NCI-H446 (cell line): ENCODE results near the gene HIBADH.

ENCODE experiments used
- DNase-seq, 2 experiments: peaks; one replicate each; lab custom pipeline; 2025; lab: John Stamatoyannopoulos, UW

The HIBADH gene

GRCh38 chr7:27662490-27663205, at the start of gene HIBADH:
Gene HIBADH, minus strand, starts transcription at chr7:27662883. Its CDS starts 95 bp downstream, at chr7:27662788.
- DNase-seq, result peak; percentile 95 to 99

DNA sequence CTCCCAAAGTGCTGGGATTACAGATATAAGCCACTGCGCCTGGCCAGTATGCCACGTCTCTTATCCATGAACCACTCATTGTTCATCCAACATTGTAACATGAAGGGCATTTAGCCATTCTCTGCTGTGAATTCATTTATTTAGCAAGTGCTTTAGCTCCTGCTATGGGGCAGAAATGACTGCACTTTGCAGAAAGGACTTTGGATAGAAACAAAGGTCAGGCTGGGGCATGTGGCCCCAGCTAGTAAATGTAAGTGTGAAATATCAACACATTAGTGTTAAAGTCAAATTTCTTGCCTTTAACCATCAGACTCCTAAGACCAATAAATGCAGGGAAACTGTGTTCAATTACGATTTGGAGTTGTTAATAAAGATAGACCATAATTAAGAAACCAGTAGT, 49.5 kb upstream of the HIBADH start:
- no peak for DNase-seq

DNA sequence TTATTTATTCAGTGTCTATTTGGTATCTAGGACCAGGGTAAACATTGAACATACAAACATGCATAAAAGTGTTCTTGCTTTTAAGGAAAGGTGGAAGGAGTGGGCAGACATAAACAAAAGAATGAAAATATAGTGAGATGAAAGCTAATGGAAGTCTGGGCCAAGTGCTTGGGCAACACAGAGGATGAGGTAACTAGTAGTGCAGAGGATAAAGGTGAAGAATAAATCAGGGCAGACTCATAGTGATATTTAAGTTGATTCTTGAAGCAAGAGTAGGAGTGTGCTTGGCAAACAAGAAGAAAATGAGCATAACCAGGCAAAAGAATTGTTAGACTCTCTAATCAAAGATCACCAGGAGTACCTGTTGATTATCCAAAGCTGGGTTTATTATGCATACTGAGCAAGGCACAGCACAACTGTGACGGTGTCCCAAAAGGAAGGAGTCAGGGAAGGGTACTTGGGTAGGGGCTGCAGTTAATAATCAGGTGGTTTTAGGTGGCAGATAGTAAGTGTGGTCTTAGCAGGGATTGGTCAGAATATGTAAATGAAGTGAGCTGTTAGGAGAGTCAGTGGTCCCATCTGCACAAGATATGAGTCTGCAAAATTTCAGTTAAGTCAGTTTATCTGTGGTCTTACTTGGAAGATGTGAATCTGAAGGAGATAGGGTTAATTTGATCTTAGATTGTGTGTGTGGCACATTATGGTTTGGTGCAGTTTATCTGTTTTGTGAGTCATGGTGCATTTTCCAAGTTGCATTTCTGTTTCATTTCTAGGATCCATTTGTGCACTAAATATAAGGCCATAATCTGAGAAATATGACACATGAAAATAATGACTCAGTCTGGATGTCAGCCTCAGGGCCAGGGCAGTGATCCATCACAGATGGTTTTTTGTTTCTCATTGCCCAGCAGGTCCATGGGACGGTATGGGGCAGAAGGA, 46.7 kb upstream of the HIBADH start:
- DNase-seq, result no peak

DNA sequence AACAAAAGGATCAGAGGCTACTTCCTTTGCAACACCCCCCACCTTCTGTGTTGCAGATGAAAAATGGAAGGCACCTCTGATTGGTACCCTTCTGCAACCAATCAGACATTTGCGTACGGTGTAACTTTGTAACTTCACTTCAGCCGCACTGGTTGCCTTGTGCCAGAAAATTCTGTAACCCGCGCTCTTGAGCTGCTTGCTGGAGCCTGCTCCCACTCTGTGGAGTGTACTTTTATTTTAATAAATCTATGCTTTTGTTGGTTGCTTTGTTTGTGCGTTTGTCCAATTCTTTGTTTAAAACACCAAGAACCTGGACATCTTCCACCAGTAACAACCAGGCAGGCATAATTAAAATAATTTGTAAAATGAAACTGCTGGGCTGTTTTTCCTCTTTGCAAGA, 45.8 kb upstream of the HIBADH start:
- no peak for DNase-seq

DNA sequence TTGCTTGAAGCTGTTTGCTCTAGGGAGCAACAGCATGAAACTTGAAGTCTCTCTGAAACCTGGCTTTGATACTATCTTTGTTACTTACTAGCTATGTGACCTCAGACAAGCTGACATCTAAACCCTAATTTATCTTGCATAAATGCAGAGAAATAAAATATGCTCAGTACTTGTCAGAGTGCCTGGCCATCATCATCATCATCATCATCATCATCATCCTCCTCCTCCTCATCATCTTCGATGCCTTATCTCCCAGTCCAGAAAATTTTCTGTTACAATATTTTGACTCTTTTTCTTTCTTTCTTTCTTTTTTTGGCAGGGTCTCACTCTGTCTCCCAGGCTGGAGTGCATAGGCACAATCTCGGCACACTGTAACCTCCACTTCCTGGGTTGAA, 42.5 kb upstream of the HIBADH start:
- no peak for DNase-seq

GRCh38 chr7:27704422-27705199, 41.9 kb upstream of the HIBADH start:
- no peak for DNase-seq

- DNase-seq, result no peak
Observed at GRCh38 chr7:27703181-27703580, 40.5 kb upstream of the HIBADH start.

DNA sequence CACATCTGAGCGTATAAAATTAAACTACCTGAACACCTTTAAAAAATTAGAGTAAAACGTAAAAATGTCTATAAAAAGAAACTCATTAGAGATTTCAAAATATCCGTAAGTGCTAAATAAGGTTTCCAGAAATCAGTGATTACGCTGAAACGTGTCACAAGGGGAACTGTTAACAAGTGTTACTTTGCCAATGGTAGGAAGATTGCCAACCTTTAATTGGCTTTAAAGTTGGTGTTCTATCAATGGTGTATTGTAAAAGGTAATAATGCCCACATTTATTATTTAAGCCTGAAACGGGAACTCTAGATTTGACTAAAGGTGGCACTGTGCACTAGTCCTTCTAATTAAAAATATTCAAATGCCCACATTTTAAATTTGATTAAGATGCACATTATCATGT, 37.8 kb upstream of the HIBADH start:
- DNase-seq, result no peak

DNA sequence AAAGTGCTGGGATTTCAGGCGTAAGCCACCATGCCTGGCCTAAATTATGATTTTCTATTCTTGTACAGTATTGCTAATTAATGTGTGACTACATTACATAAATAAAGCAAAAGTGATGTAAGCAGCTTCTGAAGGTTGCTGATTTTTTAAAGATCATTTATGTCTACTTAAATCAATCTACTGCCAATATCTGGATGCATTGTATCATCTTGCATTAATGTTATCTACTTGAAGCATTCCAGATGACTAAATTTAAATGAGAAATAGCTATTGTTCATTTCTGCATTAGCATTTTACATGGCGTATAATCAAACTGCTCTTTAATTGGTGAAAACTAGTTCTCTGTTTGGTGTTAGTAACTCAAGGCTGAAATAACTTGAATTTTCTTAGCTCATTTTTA, 37.1 kb upstream of the HIBADH start:
- no peak for DNase-seq

DNA sequence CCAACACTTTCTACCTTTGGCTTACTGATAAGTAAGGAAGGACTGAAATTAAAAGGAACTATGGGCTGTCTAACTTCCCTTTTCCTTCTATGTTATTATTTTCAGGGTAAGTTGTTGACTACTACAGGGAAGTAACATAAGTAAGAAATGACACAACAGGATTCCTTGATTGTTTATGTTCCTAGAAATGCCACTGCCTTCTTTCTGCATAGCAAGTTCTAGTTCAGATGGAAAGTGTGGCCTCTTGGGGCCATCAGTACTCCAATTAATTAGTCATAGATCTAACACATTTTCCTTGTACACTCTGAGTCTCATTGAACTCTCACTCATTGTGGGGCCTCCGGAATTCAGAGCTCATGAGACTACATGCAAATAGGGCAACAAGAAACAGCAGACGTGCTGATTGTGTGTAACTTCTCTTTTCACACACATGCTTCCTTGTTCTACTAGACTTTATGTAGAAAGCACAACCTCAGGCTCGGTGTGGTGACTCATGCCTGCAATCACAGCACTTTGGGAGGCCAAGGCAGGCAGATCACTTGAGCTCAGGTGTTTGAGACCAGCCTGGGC, 35.3 kb upstream of the HIBADH start:
- DNase-seq, result no peak

- no peak for DNase-seq
Observed at GRCh38 chr7:27695096-27695495, 32.4 kb upstream of the HIBADH start.

DNA sequence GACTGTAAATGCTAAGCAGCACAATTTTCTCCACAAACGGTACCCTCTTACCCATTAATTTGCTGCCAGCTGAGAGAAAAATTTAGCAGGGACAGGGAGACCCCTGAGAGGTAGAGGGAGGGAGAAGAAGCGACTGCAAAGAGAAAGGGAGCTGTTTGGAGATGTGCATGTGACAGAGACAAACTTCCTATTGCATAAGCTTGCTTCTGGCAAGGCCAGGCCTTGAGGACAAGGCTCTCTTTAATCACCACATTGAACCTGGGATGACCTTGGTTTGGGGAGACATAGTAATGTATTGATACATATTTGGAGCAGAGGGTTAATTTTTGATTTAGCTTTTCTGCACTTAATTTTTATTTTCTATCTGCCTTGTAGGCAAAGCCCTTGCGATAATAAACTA, 31.1 kb upstream of the HIBADH start:
- no peak for DNase-seq

DNA sequence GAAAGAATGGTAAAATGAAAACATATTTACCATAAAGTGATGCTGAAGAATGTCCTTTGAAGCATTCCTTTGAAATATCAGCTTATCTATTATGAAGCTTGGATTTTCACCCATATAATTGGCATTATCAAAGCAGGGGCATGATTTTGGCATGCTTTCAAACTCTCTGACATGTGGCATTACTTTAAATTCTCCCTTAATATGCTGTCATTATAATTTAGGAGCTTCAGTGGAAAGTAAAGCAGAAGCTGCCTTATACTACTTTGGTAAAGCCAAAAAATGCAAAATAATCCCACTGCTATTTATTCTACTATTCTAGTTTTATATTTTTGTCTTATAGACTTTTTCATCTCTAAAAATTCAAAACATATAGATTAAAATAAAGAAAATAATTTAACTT, 28.0 kb upstream of the HIBADH start:
- no peak for DNase-seq

GRCh38 chr7:27689591-27690164, 27.0 kb upstream of the HIBADH start:
- DNase-seq, result no peak

DNA sequence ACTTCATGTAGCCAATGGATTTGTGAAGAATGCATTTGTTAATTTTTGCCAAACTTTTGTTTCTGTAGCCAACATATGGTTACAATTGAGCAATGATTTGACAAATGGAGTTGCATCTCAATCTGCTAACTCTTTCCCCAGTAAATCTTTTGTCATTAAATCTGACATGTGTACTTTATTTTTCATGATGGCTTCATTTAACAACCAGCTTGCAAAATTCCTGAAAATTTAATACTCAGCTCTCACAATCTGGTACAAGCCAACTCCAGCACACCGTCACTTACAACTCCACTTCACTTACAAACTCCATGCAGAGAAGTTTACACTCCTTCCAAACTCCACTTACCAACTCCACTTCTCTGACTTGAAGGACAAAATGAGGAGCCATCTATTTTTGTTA, 26.5 kb upstream of the HIBADH start:
- DNase-seq, result no peak

GRCh38 chr7:27688646-27689045, 26.0 kb upstream of the HIBADH start:
- no peak for DNase-seq

DNA sequence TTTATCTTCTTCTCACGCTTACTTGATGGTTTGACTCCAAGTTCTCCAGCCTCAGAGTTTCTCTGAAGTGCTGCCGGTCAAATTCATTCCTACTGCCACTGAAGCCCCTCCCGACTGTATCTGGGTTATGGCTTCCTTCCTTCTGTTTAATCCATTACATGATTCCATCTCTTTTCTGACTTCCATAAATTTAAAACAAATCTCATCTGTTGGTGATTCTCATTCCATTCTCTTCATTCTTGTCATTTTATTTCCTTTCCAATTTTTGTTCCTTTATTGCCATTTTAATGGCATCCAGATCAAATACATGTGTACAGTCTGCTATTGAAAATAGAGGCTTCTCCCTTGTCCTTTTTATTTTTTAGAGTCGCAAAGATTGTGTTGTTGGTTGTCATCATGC, 25.4 kb upstream of the HIBADH start:
- DNase-seq, result no peak

DNA sequence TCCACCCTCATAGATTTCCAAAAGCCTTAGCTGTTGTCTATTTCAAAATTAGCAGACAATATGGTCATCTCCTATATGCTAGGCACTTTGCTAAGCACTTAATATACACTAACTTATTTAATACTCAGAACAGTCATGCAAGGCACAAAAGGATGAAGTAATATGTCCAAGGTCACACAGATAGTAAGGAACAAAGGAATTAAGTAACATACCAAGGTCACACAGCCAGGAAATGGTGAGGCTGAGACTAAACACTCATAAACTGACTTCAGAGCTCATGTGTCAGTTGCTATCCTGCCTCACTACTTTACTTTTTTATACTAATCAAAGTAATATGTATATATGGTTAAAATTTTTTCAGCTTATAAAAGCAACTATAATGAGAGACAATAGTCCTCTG, 23.6 kb upstream of the HIBADH start:
- DNase-seq, result no peak

- DNase-seq, result no peak
Observed at GRCh38 chr7:27685893-27686292, 23.2 kb upstream of the HIBADH start.

DNA sequence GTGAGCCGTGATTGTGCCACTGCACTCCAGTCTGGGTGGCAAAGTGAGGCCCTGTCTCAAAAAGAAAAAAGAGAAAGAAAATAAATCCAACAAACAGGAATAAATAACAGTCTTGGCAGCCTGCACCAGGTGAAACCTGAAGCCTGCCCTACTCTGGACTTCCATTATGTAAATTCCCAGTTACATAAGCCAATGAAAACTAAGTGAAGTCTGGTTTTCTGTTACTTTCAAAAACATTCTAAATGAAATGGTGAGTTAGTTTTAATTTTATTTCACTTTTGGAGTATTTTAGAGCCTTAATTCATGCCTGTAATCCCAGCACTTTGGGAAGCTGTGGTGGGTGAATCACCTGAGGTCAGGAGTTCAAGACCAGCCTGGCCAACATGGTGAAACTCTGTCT, 22.5 kb upstream of the HIBADH start:
- no peak for DNase-seq

GRCh38 chr7:27684491-27684890, 21.8 kb upstream of the HIBADH start:
- DNase-seq, result no peak

DNA sequence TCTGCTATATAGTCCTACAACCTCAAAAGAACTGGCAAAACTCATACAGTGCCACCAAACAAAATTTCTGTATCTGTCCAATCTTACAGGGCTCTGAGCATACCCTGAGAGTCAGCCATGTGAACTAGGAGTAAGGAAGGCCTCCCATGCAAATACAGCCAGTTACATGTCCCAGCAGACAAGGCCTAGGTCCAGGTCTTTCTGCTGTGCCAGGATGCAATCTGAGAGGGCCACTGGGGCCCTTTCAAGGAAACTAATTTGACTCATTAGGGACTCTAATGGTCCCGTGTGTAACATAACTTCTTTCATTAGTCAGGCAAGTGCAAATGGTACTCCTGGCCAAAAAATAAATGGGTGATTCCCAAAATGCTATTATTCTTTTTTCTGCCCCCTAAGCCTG, 17.9 kb upstream of the HIBADH start:
- DNase-seq, result no peak
